Psoas muscle (tissue), 8 donors: ENCODE data around the gene ZNF138. TPM values are rescaled to one million over a fixed set of nuclear protein-coding genes. Genes with fewer than 3 reads are reported as not detected.
A peak's percentile ranks its signal among the peaks of the same experiment; 100 is the strongest.

Experiments
- ATAC-seq, 4 donors: fragments of 200-7000 bp; cut with Tn5 transposase; one replicate each; pipeline ENCODE4 v1.9.1; 2020; ENCODE audit warnings: moderate library complexity in 3 of 4, mild to moderate bottlenecking in 2 of 4
- DNase-seq, 2 donors: peaks; one replicate each; pipeline ENCODE4 v3.0.0-alpha.2; 2020
- H3K27ac ChIP-seq: fragments of 200-600 bp; one replicate; pipeline ENCODE4 v1.8.0; 2022
- H3K27me3 ChIP-seq, 3 donors: fragments of 200-600 bp in 1 of 3; one replicate each; pipeline versions ENCODE4 v1.6.1 to v1.8.0; 2013 to 2022; ENCODE audit warnings: low read length in 2 of 3, mild to moderate bottlenecking in 2 of 3, moderate library complexity in 1 of 3; ENCODE audit not compliant: insufficient read depth in 3 of 3
- H3K36me3 ChIP-seq, 2 donors: fragments of 200-600 bp in 1 of 2; one replicate each; pipeline versions ENCODE4 v1.6.1 to v1.8.0; 2013 to 2022; ENCODE audit warnings: low read depth in 1 of 2, mild to moderate bottlenecking in 1 of 2, moderate library complexity in 1 of 2; ENCODE audit not compliant: insufficient read depth in 1 of 2
- H3K4me1 ChIP-seq: fragments of 200-600 bp; one replicate; pipeline ENCODE4 v1.8.0; 2022
- H3K4me3 ChIP-seq: fragments of 200-600 bp; one replicate; pipeline ENCODE4 v1.8.0; 2022; ENCODE audit warnings: mild to moderate bottlenecking
- H3K9me3 ChIP-seq: fragments of 200-600 bp; one replicate; pipeline ENCODE4 v1.8.0; 2022
- WGBS, 3 donors: extraction: QIAGEN DNeasy Blood & Tissue Kit; methylation state at CpG; one replicate each; pipeline versions ENCODE4 v1.1.6 to v1.1.7; 2013; 5-methylcytosine and 5-hydroxymethylcytosine counted together
- intact Hi-C, 2 donors: fragments of 100-400 bp; cut with DNase I; formaldehyde crosslinking; loops; one replicate each; pipeline versions ENCODE4 v1.11.0 to v1.14.2; 2022
- polyA plus RNA-seq, 3 donors: library from polyadenylated mRNA; stranded (reverse); fragments of 200-250 nt; gene quantifications; one replicate each; pipeline ENCODE4 v1.2.3, GENCODE V29; 2013
- total RNA-seq, 4 donors: library from RNA; stranded (reverse); fragmentation: NEBNext Ultra II Directional in 2 of 4; extraction: Animal tissue kit (Norgen Biotek cat#: 25700) in 2 of 4; gene quantifications; one replicate each; pipeline versions ENCODE4 v1.2.1 to v1.2.4, GENCODE V29; 2021 to 2023
- TF ChIP-seq, protein P1 (sequence below): fragments of 200-600 bp; IDR thresholded peaks from one replicate; pipeline ENCODE4 v1.8.0; 2022; ENCODE audit warnings: antibody characterized with exemption
- donor health status: healthy with polysubstance abuse.
- donor health status: DM: no; HTN: no; CAD: no; lungs with moderate emphysema.
- donor health status: Bipolar disorder and iron deficiency.
- donor health status: healthy.
- donor health status: DM: yes; HTN: yes; CAD: no.
- donor health status: DM: no; HTN: no; CAD: no.
- donor health status: DM: no; HTN: no; CAD: no.
- donor health status: DM: yes; HTN: yes; CAD: no.

The ZNF138 gene
- total and polyA plus RNA-seq, 7 donors: 2.6 to 11.7 (median 4.7) TPM

DNA sequence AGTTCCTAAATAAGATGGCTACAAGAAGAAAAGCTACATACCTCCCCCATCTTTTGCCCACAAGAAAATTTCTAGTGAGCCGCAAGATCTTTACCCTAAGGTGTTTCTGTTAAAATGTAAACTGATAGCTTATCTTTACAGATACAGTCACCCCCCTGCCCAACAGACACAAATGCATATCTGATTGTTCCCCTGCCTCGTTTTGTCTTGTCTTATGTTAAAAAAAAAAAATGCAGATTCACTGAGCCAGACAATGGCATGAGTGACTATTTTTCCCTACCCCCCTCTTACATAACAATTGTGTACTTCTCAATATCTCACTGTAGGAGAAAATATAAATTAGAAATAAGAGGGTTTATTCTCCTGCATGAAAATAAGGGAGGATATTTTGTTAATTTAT lies 8.5 kb downstream of the ZNF138 start:
- Histone ChIP-seq H3K27me3 (no peaks in the 10 kb centered on the region), H3K9me3 (no peaks in the 10 kb centered on the region), H3K36me3 (peaks cover 0 to 16% of the 10 kb centered on the region in 2 donors), H3K4me1 (peaks cover 24% of the 10 kb centered on the region), H3K4me3 (no peak overlapping the region), H3K27ac (peak overlapping the region; percentile 63)
- 52 to 69% (median 57%) methylated on average over 2 of the region's 2 CpGs for WGBS, 3 donors
- DNase-seq (no peak), ATAC-seq (no peak)
- TF ChIP-seq, protein P1, sequence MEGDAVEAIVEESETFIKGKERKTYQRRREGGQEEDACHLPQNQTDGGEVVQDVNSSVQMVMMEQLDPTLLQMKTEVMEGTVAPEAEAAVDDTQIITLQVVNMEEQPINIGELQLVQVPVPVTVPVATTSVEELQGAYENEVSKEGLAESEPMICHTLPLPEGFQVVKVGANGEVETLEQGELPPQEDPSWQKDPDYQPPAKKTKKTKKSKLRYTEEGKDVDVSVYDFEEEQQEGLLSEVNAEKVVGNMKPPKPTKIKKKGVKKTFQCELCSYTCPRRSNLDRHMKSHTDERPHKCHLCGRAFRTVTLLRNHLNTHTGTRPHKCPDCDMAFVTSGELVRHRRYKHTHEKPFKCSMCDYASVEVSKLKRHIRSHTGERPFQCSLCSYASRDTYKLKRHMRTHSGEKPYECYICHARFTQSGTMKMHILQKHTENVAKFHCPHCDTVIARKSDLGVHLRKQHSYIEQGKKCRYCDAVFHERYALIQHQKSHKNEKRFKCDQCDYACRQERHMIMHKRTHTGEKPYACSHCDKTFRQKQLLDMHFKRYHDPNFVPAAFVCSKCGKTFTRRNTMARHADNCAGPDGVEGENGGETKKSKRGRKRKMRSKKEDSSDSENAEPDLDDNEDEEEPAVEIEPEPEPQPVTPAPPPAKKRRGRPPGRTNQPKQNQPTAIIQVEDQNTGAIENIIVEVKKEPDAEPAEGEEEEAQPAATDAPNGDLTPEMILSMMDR: no peak
- intact Hi-C loops: no loop called here

DNA sequence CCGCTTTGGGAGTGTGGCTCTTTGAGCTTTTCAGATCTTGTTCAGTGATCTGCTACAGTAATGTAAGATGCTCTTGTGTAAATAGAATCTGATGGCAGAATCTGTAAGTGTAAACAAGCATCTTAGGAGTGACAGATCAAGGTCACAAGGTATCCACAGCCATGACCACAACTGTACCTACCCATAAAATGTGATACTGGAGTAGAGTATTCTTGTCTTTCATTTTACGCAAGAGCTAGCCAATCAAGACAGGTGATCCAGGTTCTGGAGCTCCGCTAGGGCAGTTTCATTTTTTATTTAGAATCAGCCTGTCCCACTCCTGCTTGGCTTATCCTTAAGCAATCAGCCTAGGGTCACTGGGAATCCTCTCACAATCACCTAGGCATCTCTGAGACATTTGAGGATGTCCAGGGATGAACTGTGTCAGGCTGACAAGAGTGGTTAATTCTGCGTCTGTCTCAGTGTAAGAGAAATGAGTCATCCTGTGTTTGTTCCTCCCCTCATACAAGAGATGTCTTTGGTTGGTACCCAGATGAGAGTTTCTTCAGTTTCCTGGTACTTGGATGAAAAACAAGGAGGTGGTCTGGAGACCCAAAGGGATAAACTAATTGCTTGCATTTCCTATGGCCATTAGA lies 13.6 kb downstream of the ZNF138 start:
- Histone ChIP-seq H3K27ac (no peak overlapping the region), H3K4me1 (peaks cover 14% of the 10 kb centered on the region), H3K4me3 (no peak overlapping the region), H3K9me3 (no peaks in the 10 kb centered on the region), H3K27me3 (no peaks in the 10 kb centered on the region), H3K36me3 (peaks cover 0 to 8% of the 10 kb centered on the region in 2 donors)
- intact Hi-C loops: no loop called here
- TF ChIP-seq, protein P1: no peak
- ATAC-seq (peak in 2 of 4 donors; percentile 19 to 42), DNase-seq (no peak)
- WGBS, 3 donors: 67 to 88% (median 76%) methylated on average over 4 of the region's 4 CpGs

DNA sequence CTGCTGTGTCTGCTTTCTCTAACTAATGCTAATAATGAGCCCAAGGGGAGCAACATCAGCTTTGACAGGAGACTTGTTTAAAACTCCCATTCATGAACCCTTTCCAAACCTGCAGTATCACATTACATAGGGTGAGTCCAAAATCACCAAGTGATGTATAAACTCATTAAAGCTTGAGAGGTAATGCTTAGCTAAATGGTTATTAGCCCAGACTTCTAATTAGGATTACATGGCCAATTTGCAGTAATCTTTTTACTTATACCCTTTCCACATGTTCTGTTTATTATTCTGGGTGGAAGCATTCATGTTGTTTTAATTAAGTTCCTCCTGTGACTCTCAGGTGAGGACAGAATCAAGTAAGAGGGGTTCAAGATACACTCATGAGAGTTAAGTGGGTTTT lies 17.5 kb downstream of the ZNF138 start:
- H3K4me3 ChIP-seq: no peak overlapping the region
- TF ChIP-seq, protein P1: no peak
- peaks cover 0 to 8% of the 10 kb centered on the region in 2 donors for H3K36me3 ChIP-seq
- H3K27me3 ChIP-seq: no peaks in the 10 kb centered on the region
- DNase-seq (no peak), ATAC-seq (no peak)
- no peaks in the 10 kb centered on the region for H3K9me3 ChIP-seq
- H3K4me1 ChIP-seq: no peaks in the 10 kb centered on the region
- intact Hi-C loops: no loop called here
- H3K27ac ChIP-seq: no peak overlapping the region

DNA sequence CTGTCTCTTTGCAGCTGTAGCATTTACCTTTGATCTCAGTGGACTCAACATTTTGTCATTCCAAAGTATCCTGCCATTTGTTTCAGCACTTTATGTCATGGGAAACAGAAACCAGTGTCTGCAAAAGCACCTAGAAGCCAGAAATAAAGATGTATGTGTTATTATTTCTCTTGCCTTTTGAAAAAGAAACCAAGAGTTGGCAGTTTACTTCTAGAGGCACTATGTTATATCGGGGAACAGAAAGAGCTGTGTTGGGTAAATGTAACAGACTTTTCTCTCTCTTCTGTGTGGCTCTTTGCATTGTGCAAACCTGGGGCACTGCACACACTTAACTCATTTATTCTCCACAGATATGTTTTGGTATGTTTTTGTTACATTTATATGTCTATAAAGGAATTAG lies 36.7 kb downstream of the ZNF138 start:
- intact Hi-C loops: no loop called here
- Histone ChIP-seq H3K4me1 (no peaks in the 10 kb centered on the region), H3K36me3 (peaks cover 0 to 8% of the 10 kb centered on the region in 2 donors), H3K4me3 (no peak overlapping the region), H3K27ac (no peak overlapping the region), H3K27me3 (no peaks in the 10 kb centered on the region), H3K9me3 (no peaks in the 10 kb centered on the region)
- 92 to 100% (median 97%) methylated on average over 1 of the region's 1 CpG for WGBS, 3 donors
- TF ChIP-seq, protein P1: no peak
- DNase-seq: no peak
- no peak for ATAC-seq

DNA sequence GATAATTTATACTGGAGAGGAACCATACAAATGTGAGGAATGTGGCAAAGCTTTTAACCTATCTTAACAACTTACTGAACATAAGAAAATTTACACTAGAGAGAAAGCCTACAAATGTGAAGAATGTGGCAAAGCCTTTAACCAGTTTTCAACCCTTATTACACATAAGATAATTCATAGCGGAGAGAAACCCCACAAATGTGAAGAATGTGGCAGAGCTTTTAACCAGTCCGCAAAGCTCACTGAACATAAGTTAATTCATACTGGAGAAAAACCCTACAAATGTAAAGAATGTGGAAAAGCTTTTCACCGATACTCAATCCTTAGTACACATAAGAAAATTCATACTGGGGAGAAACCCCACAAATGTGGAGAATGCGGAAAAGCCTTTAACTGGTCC lies 37.9 kb downstream of the ZNF138 start:
- DNase-seq (no peak), ATAC-seq (no peak)
- Histone ChIP-seq H3K36me3 (peaks cover 0 to 8% of the 10 kb centered on the region in 2 donors), H3K4me1 (no peaks in the 10 kb centered on the region), H3K4me3 (no peak overlapping the region), H3K27me3 (no peaks in the 10 kb centered on the region), H3K9me3 (no peaks in the 10 kb centered on the region), H3K27ac (no peak overlapping the region)
- intact Hi-C loops: no loop called here
- WGBS, 3 donors: 78 to 91% (median 81%) methylated on average over 4 of the region's 4 CpGs
- TF ChIP-seq, protein P1: no peak
